ENCODE results near the gene PPM1N.

DNA sequence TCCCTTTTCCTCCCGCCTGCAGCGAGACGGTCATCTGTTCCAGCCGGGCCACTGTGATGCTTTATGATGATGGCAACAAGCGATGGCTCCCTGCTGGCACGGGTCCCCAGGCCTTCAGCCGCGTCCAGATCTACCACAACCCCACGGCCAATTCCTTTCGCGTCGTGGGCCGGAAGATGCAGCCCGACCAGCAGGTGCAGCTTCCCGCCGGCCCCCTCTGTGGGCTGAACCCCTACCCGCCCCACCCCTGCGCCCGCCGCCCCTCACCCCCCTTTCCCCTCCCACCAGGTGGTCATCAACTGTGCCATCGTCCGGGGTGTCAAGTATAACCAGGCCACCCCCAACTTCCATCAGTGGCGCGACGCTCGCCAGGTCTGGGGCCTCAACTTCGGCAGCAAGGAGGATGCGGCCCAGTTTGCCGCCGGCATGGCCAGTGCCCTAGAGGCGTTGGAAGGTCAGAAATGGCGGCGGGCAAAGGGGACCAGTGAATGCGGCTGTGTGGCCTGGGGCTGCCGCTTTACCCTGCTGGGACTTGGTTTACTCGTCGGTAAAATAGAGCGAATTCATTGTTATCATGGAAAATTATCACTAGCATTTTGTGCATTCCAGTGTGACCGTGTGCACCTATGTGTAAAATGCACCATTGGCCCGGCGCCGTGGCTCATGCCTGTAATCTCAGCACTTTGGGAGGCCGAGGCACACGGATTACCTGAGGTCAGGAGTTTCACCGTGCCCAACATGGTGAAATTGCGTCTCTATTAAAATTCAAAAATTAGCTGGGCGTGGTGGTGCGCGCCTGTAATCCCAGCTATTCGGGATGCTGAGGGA lies 19.6 kb downstream of the PPM1N start:
- TF ChIP-seq, protein P1, sequence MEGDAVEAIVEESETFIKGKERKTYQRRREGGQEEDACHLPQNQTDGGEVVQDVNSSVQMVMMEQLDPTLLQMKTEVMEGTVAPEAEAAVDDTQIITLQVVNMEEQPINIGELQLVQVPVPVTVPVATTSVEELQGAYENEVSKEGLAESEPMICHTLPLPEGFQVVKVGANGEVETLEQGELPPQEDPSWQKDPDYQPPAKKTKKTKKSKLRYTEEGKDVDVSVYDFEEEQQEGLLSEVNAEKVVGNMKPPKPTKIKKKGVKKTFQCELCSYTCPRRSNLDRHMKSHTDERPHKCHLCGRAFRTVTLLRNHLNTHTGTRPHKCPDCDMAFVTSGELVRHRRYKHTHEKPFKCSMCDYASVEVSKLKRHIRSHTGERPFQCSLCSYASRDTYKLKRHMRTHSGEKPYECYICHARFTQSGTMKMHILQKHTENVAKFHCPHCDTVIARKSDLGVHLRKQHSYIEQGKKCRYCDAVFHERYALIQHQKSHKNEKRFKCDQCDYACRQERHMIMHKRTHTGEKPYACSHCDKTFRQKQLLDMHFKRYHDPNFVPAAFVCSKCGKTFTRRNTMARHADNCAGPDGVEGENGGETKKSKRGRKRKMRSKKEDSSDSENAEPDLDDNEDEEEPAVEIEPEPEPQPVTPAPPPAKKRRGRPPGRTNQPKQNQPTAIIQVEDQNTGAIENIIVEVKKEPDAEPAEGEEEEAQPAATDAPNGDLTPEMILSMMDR (IDR thresholded peaks at IDR 0.05; ENCODE audit: poor library complexity): no peak
- no peak for TF ChIP-seq EZH2 (IDR thresholded peaks at IDR 0.05; ENCODE audit: borderline replicate concordance)

All from hepatocyte (in vitro differentiated cells).